GM23338 (cell line): ENCODE results near the gene NFIA. TPM values are rescaled to one million over a fixed set of nuclear protein-coding genes. Genes with fewer than 3 reads are reported as not detected.

Experiments used
- ATAC-seq: fragments of 200-7000 bp; cut with Tn5 transposase; 3 replicates; pipeline ENCODE4 v1.9.1; 2020
- DNase-seq: peaks from one replicate; pipeline ENCODE4 v3.0.0-alpha.2; 2015; ENCODE audit warnings: low spot score
- H2AFZ ChIP-seq: fragments of 200-600 bp; sonication (generic); 2 replicates; pipeline ENCODE4 v1.8.0; 2016; ENCODE audit warnings: antibody characterized with exemption, mild to moderate bottlenecking, moderate library complexity
- H3F3A ChIP-seq: fragments of 200-600 bp; sonication (generic); replicated peaks from 2 replicates; pipeline ENCODE4 v1.8.0; 2017; ENCODE audit warnings: antibody characterized with exemption, mixed run types, low read depth
- H3K27ac ChIP-seq: fragments of 200-600 bp; sonication (generic); 2 replicates; pipeline ENCODE4 v1.6.1; 2016; ENCODE audit warnings: low read depth
- H3K27me3 ChIP-seq: fragments of 200-600 bp; sonication (generic); 2 replicates; pipeline ENCODE4 v1.8.0; 2016; ENCODE audit warnings: mild to moderate bottlenecking, mixed run types, moderate library complexity; ENCODE audit not compliant: insufficient read depth
- H3K36me3 ChIP-seq: fragments of 200-600 bp; sonication (generic); 2 replicates; pipeline ENCODE4 v1.8.0; 2016; ENCODE audit warnings: mild to moderate bottlenecking; ENCODE audit not compliant: insufficient read depth
- H3K4me1 ChIP-seq: fragments of 200-600 bp; sonication (generic); 2 replicates; pipeline ENCODE4 v1.8.0; 2016; ENCODE audit warnings: mild to moderate bottlenecking, moderate library complexity; ENCODE audit not compliant: insufficient read depth
- H3K4me2 ChIP-seq: fragments of 200-600 bp; sonication (generic); 2 replicates; pipeline ENCODE4 v1.7.1; 2017; ENCODE audit warnings: mixed run types
- H3K4me3 ChIP-seq: fragments of 200-600 bp; sonication (generic); 2 replicates; pipeline ENCODE4 v1.6.1; 2016; ENCODE audit warnings: mixed run types
- H3K79me2 ChIP-seq: fragments of 200-600 bp; sonication (generic); replicated peaks from 2 replicates; pipeline ENCODE4 v1.8.0; 2017; ENCODE audit warnings: mild to moderate bottlenecking; ENCODE audit not compliant: insufficient read depth
- H3K9me2 ChIP-seq: fragments of 200-600 bp; sonication (generic); 2 replicates; pipeline ENCODE4 v1.8.0; 2017; ENCODE audit not compliant: insufficient read depth
- H4K20me1 ChIP-seq: fragments of 200-600 bp; sonication (generic); replicated peaks from 2 replicates; pipeline ENCODE4 v1.8.0; 2017; ENCODE audit warnings: mild to moderate bottlenecking; ENCODE audit not compliant: insufficient read depth
- H3K27ac Mint-ChIP-seq: 2 replicates; pipeline ENCODE4 v1.8.0; 2020; ENCODE audit warnings: inconsistent platforms, mild to moderate bottlenecking, moderate library complexity, mixed read lengths
- H3K27me3 Mint-ChIP-seq: 3 replicates; pipeline ENCODE4 v1.8.0; 2022; ENCODE audit warnings: low read depth, mild to moderate bottlenecking, moderate library complexity, mixed read lengths, inconsistent platforms; ENCODE audit not compliant: insufficient read depth, poor library complexity
- H3K36me3 Mint-ChIP-seq: 3 replicates; pipeline ENCODE4 v1.8.0; 2021; ENCODE audit warnings: low read depth, mild to moderate bottlenecking, inconsistent platforms, moderate library complexity, mixed read lengths
- H3K4me1 Mint-ChIP-seq: 3 replicates; pipeline ENCODE4 v1.8.0; 2020; ENCODE audit warnings: mild to moderate bottlenecking, inconsistent platforms, mixed read lengths
- H3K4me3 Mint-ChIP-seq: 3 replicates; pipeline ENCODE4 v1.8.0; 2021; ENCODE audit warnings: moderate library complexity, mild to moderate bottlenecking, inconsistent platforms, mixed read lengths
- H3K9me3 Mint-ChIP-seq: 3 replicates; pipeline ENCODE4 v1.8.0; 2020; ENCODE audit warnings: moderate library complexity, mild to moderate bottlenecking, inconsistent platforms, mixed read lengths
- CREB1 ChIP-seq: fragments of 250-450 bp; sonication (Bioruptor Pico); IDR thresholded peaks from 2 replicates; pipeline ENCODE4 v1.5.0; 2020; ENCODE audit warnings: low read depth, mild to moderate bottlenecking, moderate library complexity
- ETS1 ChIP-seq: IDR thresholded peaks from 2 replicates; pipeline ENCODE4 v1.6.1; 2016; ENCODE audit warnings: antibody characterized with exemption
- EZH2 ChIP-seq: fragments of 200-600 bp; sonication (generic); IDR thresholded peaks from one replicate; pipeline ENCODE4 v1.8.0; 2017; ENCODE audit warnings: antibody characterized with exemption, mild to moderate bottlenecking, low read depth; ENCODE audit not compliant: unreplicated experiment
- JUNB ChIP-seq: IDR thresholded peaks from one replicate; pipeline ENCODE4 v1.6.1; 2016; ENCODE audit warnings: antibody characterized with exemption; ENCODE audit not compliant: unreplicated experiment
- POLR2AphosphoS5 ChIP-seq: IDR thresholded peaks from 2 replicates; pipeline ENCODE4 v1.6.1; 2016; ENCODE audit warnings: antibody characterized with exemption, low read depth
- REST ChIP-seq: IDR thresholded peaks from one replicate; pipeline ENCODE4 v1.6.1; 2018; ENCODE audit warnings: antibody characterized with exemption; ENCODE audit not compliant: unreplicated experiment
- STAT1 ChIP-seq: IDR thresholded peaks from one replicate; pipeline ENCODE4 v1.6.1; 2016; ENCODE audit warnings: antibody characterized with exemption; ENCODE audit not compliant: unreplicated experiment
- ZNF114 ChIP-seq: fragments of 250-450 bp; sonication (Bioruptor Pico); IDR thresholded peaks from 2 replicates; pipeline ENCODE4 v1.5.0; 2020; ENCODE audit warnings: mild to moderate bottlenecking, moderate library complexity
- ZNF331 ChIP-seq: fragments of 250-450 bp; sonication (Bioruptor Pico); IDR thresholded peaks from 2 replicates; pipeline ENCODE4 v1.5.0; 2020; ENCODE audit warnings: low read depth, mild to moderate bottlenecking, moderate library complexity
- ZNF462 ChIP-seq: fragments of 250-450 bp; sonication (Bioruptor Pico); IDR thresholded peaks from 2 replicates; pipeline ENCODE4 v1.5.0; 2020; ENCODE audit warnings: mild to moderate bottlenecking, moderate library complexity
- polyA plus RNA-seq: library from polyadenylated mRNA; unstranded; fragments of >200 nt; fragmentation: Nextera tagmentation; extraction: Ambion mirVana; gene quantifications from 2 replicates; pipeline ENCODE4 v1.2.1, GENCODE V29; 2016
- total RNA-seq: library from RNA; depleted of rRNA; stranded (reverse); fragments of >200 nt; shearing (Covaris generic); gene quantifications from 2 replicates; pipeline ENCODE4 v1.2.3, GENCODE V29; 2014
- TF ChIP-seq, protein P1 (sequence below), 2 experiments: fragments of 200-600 bp in 1 of 2; sonication (generic) in 1 of 2; conservative IDR thresholded peaks; 2 replicates each; pipeline versions ENCODE4 v1.5.1 to v1.6.1; 2016 to 2017; ENCODE audit warnings: antibody characterized with exemption in 2 of 2, low read depth in 2 of 2, mild to moderate bottlenecking in 2 of 2, moderate library complexity in 1 of 2

The NFIA gene
- total and polyA plus RNA-seq, 2 experiments from 2014 or later = 0.97 to 2.3 TPM

DNA sequence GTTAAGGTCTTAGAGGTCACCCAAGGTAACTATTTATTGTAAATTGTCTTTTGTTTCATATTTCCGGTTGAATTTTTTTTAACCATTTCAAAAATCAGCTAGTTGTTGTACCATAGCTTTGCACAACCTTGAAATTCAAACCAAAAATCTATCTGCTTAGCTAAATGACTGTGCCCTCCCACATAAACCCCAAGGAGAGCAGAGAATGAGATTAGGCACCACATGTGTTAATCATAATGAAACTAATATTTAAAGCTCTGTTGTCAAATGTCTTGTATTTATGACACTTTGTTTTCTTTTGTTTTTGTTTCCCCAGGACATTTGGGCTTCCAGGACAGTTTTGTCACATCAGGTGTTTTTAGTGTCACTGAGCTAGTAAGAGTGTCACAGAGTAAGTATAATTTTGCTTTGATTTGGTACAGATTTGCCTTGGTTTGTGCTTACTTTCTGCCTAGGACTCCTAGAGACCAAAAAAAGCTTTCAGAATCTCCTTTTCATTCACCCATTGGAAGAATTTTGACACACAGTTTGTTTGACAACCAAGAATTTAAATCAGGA, 249.9 kb downstream of the NFIA start (continued):
- TF ChIP-seq, protein P1, sequence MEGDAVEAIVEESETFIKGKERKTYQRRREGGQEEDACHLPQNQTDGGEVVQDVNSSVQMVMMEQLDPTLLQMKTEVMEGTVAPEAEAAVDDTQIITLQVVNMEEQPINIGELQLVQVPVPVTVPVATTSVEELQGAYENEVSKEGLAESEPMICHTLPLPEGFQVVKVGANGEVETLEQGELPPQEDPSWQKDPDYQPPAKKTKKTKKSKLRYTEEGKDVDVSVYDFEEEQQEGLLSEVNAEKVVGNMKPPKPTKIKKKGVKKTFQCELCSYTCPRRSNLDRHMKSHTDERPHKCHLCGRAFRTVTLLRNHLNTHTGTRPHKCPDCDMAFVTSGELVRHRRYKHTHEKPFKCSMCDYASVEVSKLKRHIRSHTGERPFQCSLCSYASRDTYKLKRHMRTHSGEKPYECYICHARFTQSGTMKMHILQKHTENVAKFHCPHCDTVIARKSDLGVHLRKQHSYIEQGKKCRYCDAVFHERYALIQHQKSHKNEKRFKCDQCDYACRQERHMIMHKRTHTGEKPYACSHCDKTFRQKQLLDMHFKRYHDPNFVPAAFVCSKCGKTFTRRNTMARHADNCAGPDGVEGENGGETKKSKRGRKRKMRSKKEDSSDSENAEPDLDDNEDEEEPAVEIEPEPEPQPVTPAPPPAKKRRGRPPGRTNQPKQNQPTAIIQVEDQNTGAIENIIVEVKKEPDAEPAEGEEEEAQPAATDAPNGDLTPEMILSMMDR (conservative IDR thresholded peaks at IDR 0.05; ENCODE audit: low read depth in 2 of 2) = no peak
- TF ChIP-seq ETS1 = no peak
- no peak for TF ChIP-seq ZNF331 (CRISPR knock-in tag)
- no peak for TF ChIP-seq STAT1
- TF ChIP-seq REST = no peak
- no peak for TF ChIP-seq ZNF114
- no peak for TF ChIP-seq JUNB
- no peak for TF ChIP-seq CREB1 (CRISPR knock-in tag)

DNA sequence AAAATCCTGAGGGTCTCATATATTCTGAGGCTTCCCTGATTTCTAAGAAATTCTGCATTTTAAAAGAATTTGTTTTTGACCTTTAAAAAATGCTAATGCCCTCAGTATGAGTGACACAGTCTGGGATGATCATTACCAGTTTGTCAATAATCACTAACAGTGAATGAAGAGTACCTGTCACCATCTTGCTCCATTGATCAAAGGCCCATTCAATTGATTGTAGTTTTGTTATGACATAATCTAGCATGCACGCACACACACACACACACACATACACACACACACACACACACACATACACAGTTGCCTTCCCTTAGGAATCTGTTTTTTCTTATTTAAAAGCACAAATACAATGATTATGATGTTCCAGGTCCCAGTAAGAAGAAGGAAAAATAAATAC, 250.4 kb downstream of the NFIA start:
- peaks cover 3% of the 10 kb centered on the region for H3K27me3 Mint-ChIP-seq
- Histone ChIP-seq H4K20me1 (no peaks in the 10 kb centered on the region), H3F3A (no peaks in the 10 kb centered on the region), H3K9me2 (peaks cover 5% of the 10 kb centered on the region; the same call in 1 of the 2 replicates), H3K4me3 (no peak overlapping the region), H2AFZ (no peak overlapping the region), H3K27ac (no peak overlapping the region), H3K4me1 (peaks cover 13% of the 10 kb centered on the region), H3K79me2 (no peaks in the 10 kb centered on the region), H3K27me3 (no peaks in the 10 kb centered on the region), H3K4me2 (no peak overlapping the region), H3K36me3 (no peaks in the 10 kb centered on the region)
- H3K9me3 Mint-ChIP-seq = no peaks in the 10 kb centered on the region
- peaks cover 16% of the 10 kb centered on the region for H3K4me1 Mint-ChIP-seq
- no peak overlapping the region for H3K4me3 Mint-ChIP-seq
- H3K36me3 Mint-ChIP-seq = no peaks in the 10 kb centered on the region
- DNase-seq (no peak), ATAC-seq (no peak)
- no peak overlapping the region for H3K27ac Mint-ChIP-seq
- TF ChIP-seq ZNF462 (CRISPR knock-in tag) (no peak), CREB1 (CRISPR knock-in tag) (no peak), EZH2 (no peak), POLR2AphosphoS5 (no peak), STAT1 (no peak), ETS1 (no peak)
